ENCODE results near the gene TEX14. TPM values are rescaled to one million over a fixed set of nuclear protein-coding genes. Genes with fewer than 3 reads are reported as not detected.

Gene TEX14
- total and polyA plus RNA-seq, 4 experiments from 2014 or later, result 1.3 to 1.6 TPM; not detected in 2

- H3K4me3 ChIP-seq (ENCODE audit: low read length in 2 of 2), result no peak overlapping the region
- intact Hi-C loops (cut with micrococcal nuclease), result no loop called here
- Mint-ChIP-seq H3K36me3 (no peaks in the 10 kb centered on the region), H3K27me3 (no peaks in the 10 kb centered on the region), H3K4me3 (no peak overlapping the region), H3K4me1 (no peaks in the 10 kb centered on the region), H3K9me3 (no peaks in the 10 kb centered on the region), H3K27ac (no peak overlapping the region)
- no peaks in the 10 kb centered on the region for H3K36me3 ChIP-seq (ENCODE audit: insufficient read depth, low read length)
- POLR2A ChIA-PET (ENCODE audit: partially characterized antibody), result no interaction called here
- H3K27me3 ChIP-seq (ENCODE audit: insufficient read depth, low read length), result no peaks in the 10 kb centered on the region
- DNase-seq, result no peak
- no peak overlapping the region for H3K27ac ChIP-seq (ENCODE audit: low read depth, low read length)
- no peaks in the 10 kb centered on the region for H3K9me3 ChIP-seq (ENCODE audit: control insufficient read depth in 1 of 2, low read length in 2 of 2)
- CTCF ChIA-PET (ENCODE audit: partially characterized antibody), result no interaction called here
- H3K4me1 ChIP-seq (ENCODE audit: insufficient read depth, low read length), result no peaks in the 10 kb centered on the region
Measured at GRCh38 chr17:58606934-58607333, 84.9 kb downstream of the TEX14 start.

GRCh38 chr17:58605986-58606385 is 85.9 kb downstream of the TEX14 start:
- no peaks in the 10 kb centered on the region for H3K36me3 Mint-ChIP-seq
- DNase-seq, result no peak
- H3K4me1 Mint-ChIP-seq, result no peaks in the 10 kb centered on the region
- Histone ChIP-seq H3K4me1 (ENCODE audit: insufficient read depth, low read length) (no peaks in the 10 kb centered on the region), H3K9me3 (ENCODE audit: control insufficient read depth in 1 of 2, low read length in 2 of 2) (no peaks in the 10 kb centered on the region), H3K36me3 (ENCODE audit: insufficient read depth, low read length) (no peaks in the 10 kb centered on the region), H3K4me3 (ENCODE audit: low read length in 2 of 2) (no peak overlapping the region), H3K27me3 (ENCODE audit: insufficient read depth, low read length) (no peaks in the 10 kb centered on the region), H3K27ac (ENCODE audit: low read depth, low read length) (no peak overlapping the region)
- H3K9me3 Mint-ChIP-seq, result no peaks in the 10 kb centered on the region
- peak overlapping the region in 1 of 7 donors; percentile 43 for H3K27ac Mint-ChIP-seq
- ChIA-PET CTCF (ENCODE audit: partially characterized antibody) (no interaction called here), POLR2A (ENCODE audit: partially characterized antibody) (no interaction called here)
- no peaks in the 10 kb centered on the region for H3K27me3 Mint-ChIP-seq
- intact Hi-C loops (cut with micrococcal nuclease), result no loop called here
- no peak overlapping the region for H3K4me3 Mint-ChIP-seq

GRCh38 chr17:58605470-58605869 is 86.4 kb downstream of the TEX14 start:
- no peak for DNase-seq
- CTCF ChIA-PET (ENCODE audit: partially characterized antibody), result no interaction called here

GRCh38 chr17:58601976-58602375 is 89.9 kb downstream of the TEX14 start:
- H3K36me3 Mint-ChIP-seq, result no peaks in the 10 kb centered on the region
- Histone ChIP-seq H3K27me3 (ENCODE audit: insufficient read depth, low read length) (no peaks in the 10 kb centered on the region), H3K4me1 (ENCODE audit: insufficient read depth, low read length) (no peaks in the 10 kb centered on the region), H3K36me3 (ENCODE audit: insufficient read depth, low read length) (no peaks in the 10 kb centered on the region), H3K27ac (ENCODE audit: low read depth, low read length) (no peak overlapping the region), H3K9me3 (ENCODE audit: control insufficient read depth in 1 of 2, low read length in 2 of 2) (no peaks in the 10 kb centered on the region), H3K4me3 (ENCODE audit: low read length in 2 of 2) (no peak overlapping the region)
- intact Hi-C loops (cut with micrococcal nuclease), result no loop called here
- H3K9me3 Mint-ChIP-seq, result peaks cover 0 to 1% (median 0%) of the 10 kb centered on the region in 8 donors
- H3K27ac Mint-ChIP-seq, result no peak overlapping the region
- ChIA-PET CTCF (ENCODE audit: partially characterized antibody) (interaction anchor here (1.0 kb wide), 1 partner anchor 24 kb away, joined by 4 read pairs; no protein-coding TSS in a partner anchor), POLR2A (ENCODE audit: partially characterized antibody) (no interaction called here)
- DNase-seq, result no peak
- no peaks in the 10 kb centered on the region for H3K27me3 Mint-ChIP-seq
- no peak overlapping the region for H3K4me3 Mint-ChIP-seq
- H3K4me1 Mint-ChIP-seq, result no peaks in the 10 kb centered on the region

More at GRCh38 chr17:58605470-58605869, 86.4 kb downstream of the TEX14 start:
- intact Hi-C loops (cut with micrococcal nuclease), result no loop called here
- Mint-ChIP-seq H3K27me3 (no peaks in the 10 kb centered on the region), H3K4me1 (no peaks in the 10 kb centered on the region), H3K4me3 (no peak overlapping the region), H3K27ac (no peak overlapping the region), H3K36me3 (no peaks in the 10 kb centered on the region), H3K9me3 (no peaks in the 10 kb centered on the region)
- no peaks in the 10 kb centered on the region for H3K9me3 ChIP-seq (ENCODE audit: control insufficient read depth in 1 of 2, low read length in 2 of 2)
- no peak overlapping the region for H3K27ac ChIP-seq (ENCODE audit: low read depth, low read length)
- no peaks in the 10 kb centered on the region for H3K36me3 ChIP-seq (ENCODE audit: insufficient read depth, low read length)
- H3K4me3 ChIP-seq (ENCODE audit: low read length in 2 of 2), result no peak overlapping the region
- no peaks in the 10 kb centered on the region for H3K27me3 ChIP-seq (ENCODE audit: insufficient read depth, low read length)
- no peaks in the 10 kb centered on the region for H3K4me1 ChIP-seq (ENCODE audit: insufficient read depth, low read length)
- POLR2A ChIA-PET (ENCODE audit: partially characterized antibody), result no interaction called here

GRCh38 chr17:58597371-58597770 is 94.5 kb downstream of the TEX14 start:
- Mint-ChIP-seq H3K27ac (no peak overlapping the region), H3K27me3 (no peaks in the 10 kb centered on the region), H3K4me3 (no peak overlapping the region), H3K9me3 (peaks cover 0 to 1% (median 0%) of the 10 kb centered on the region in 8 donors), H3K36me3 (no peaks in the 10 kb centered on the region), H3K4me1 (no peaks in the 10 kb centered on the region)
- Histone ChIP-seq H3K27ac (ENCODE audit: low read depth, low read length) (no peak overlapping the region), H3K4me1 (ENCODE audit: insufficient read depth, low read length) (no peaks in the 10 kb centered on the region), H3K4me3 (ENCODE audit: low read length in 2 of 2) (no peak overlapping the region), H3K36me3 (ENCODE audit: insufficient read depth, low read length) (no peaks in the 10 kb centered on the region), H3K9me3 (ENCODE audit: control insufficient read depth in 1 of 2, low read length in 2 of 2) (no peaks in the 10 kb centered on the region), H3K27me3 (ENCODE audit: insufficient read depth, low read length) (no peaks in the 10 kb centered on the region)
- ChIA-PET POLR2A (ENCODE audit: partially characterized antibody) (no interaction called here), CTCF (ENCODE audit: partially characterized antibody) (interaction anchor here (0.8 to 2.1 kb wide), 4 partner anchors 9 to 20 kb away, joined by 3 to 13 read pairs (median 4); no protein-coding TSS in a partner anchor)
- intact Hi-C loops (cut with micrococcal nuclease), result no loop called here
- no peak for DNase-seq

GRCh38 chr17:58595194-58595792 is 96.6 kb downstream of the TEX14 start:
- Mint-ChIP-seq H3K4me1 (no peaks in the 10 kb centered on the region), H3K36me3 (no peaks in the 10 kb centered on the region), H3K27ac (no peak overlapping the region), H3K9me3 (peaks cover 0 to 1% (median 0%) of the 10 kb centered on the region in 8 donors), H3K27me3 (no peaks in the 10 kb centered on the region), H3K4me3 (no peak overlapping the region)
- intact Hi-C loops (cut with micrococcal nuclease), result no loop called here
- ChIA-PET CTCF (ENCODE audit: partially characterized antibody) (interaction anchor here (0.5 to 2.0 kb wide), 3 partner anchors 10 to 20 kb away, joined by 3 to 4 read pairs (median 4); no protein-coding TSS in a partner anchor), POLR2A (ENCODE audit: partially characterized antibody) (no interaction called here)
- H3K9me3 ChIP-seq (ENCODE audit: control insufficient read depth in 1 of 2, low read length in 2 of 2), result no peaks in the 10 kb centered on the region
- H3K27me3 ChIP-seq (ENCODE audit: insufficient read depth, low read length), result no peaks in the 10 kb centered on the region
- H3K36me3 ChIP-seq (ENCODE audit: insufficient read depth, low read length), result no peaks in the 10 kb centered on the region
- DNase-seq, result no peak
- H3K4me1 ChIP-seq (ENCODE audit: insufficient read depth, low read length), result no peaks in the 10 kb centered on the region
- no peak overlapping the region for H3K27ac ChIP-seq (ENCODE audit: low read depth, low read length)
- no peak overlapping the region for H3K4me3 ChIP-seq (ENCODE audit: low read length in 2 of 2)

GRCh38 chr17:58593123-58593522 is 98.7 kb downstream of the TEX14 start:
- H3K9me3 ChIP-seq (ENCODE audit: control insufficient read depth in 1 of 2, low read length in 2 of 2), result no peaks in the 10 kb centered on the region
- H3K4me3 ChIP-seq (ENCODE audit: low read length in 2 of 2), result no peak overlapping the region
- H3K36me3 ChIP-seq (ENCODE audit: insufficient read depth, low read length), result no peaks in the 10 kb centered on the region
- Mint-ChIP-seq H3K4me1 (no peaks in the 10 kb centered on the region), H3K36me3 (no peaks in the 10 kb centered on the region), H3K27me3 (no peaks in the 10 kb centered on the region), H3K9me3 (no peaks in the 10 kb centered on the region), H3K4me3 (no peak overlapping the region), H3K27ac (no peak overlapping the region)
- no peak overlapping the region for H3K27ac ChIP-seq (ENCODE audit: low read depth, low read length)
- DNase-seq, result no peak
- no peaks in the 10 kb centered on the region for H3K27me3 ChIP-seq (ENCODE audit: insufficient read depth, low read length)
- intact Hi-C loops (cut with micrococcal nuclease), result no loop called here
- CTCF ChIA-PET (ENCODE audit: partially characterized antibody), result interaction anchor here (2.0 kb wide), 1 partner anchor 15 kb away, joined by 4 read pairs; no protein-coding TSS in a partner anchor
- POLR2A ChIA-PET (ENCODE audit: partially characterized antibody), result no interaction called here
- H3K4me1 ChIP-seq (ENCODE audit: insufficient read depth, low read length), result no peaks in the 10 kb centered on the region
